ENCODE data around the gene C17orf75. TPM values are rescaled to one million over a fixed set of nuclear protein-coding genes. Genes with fewer than 3 reads are reported as not detected.

Gene C17orf75
- total RNA-seq, 2 donors from 2014 or later = 6.2 to 7.6 TPM

- no peaks in the 10 kb centered on the region for H3K4me1 ChIP-seq (ENCODE audit: control insufficient read depth in 1 of 2, low read depth in 2 of 2)
- no peak overlapping the region for H3K4me3 ChIP-seq
- H3K9me3 ChIP-seq = no peaks in the 10 kb centered on the region
- ATAC-seq (ENCODE audit: insufficient number of reproducible peaks, low FRiP score, low read depth) (no peak), DNase-seq (ENCODE audit: low spot score) (no peak)
- TF ChIP-seq CTCF (IDR thresholded peaks at IDR 0.05) = no peak
- peaks cover 9% of the 10 kb centered on the region for H3K36me3 ChIP-seq
- H3K27me3 ChIP-seq (replicated peaks; ENCODE audit: insufficient read depth) = no peaks in the 10 kb centered on the region
- no peak overlapping the region for H3K27ac ChIP-seq
Observed at GRCh38 chr17:32385121-32385520, 43.1 kb upstream of the C17orf75 start.

GRCh38 chr17:32383926-32384434, 42.0 kb upstream of the C17orf75 start:
- Histone ChIP-seq H3K9me3 (no peaks in the 10 kb centered on the region), H3K4me3 (no peak overlapping the region), H3K4me1 (ENCODE audit: control insufficient read depth in 1 of 2, low read depth in 2 of 2) (no peaks in the 10 kb centered on the region), H3K27ac (no peak overlapping the region), H3K27me3 (replicated peaks; ENCODE audit: insufficient read depth) (no peaks in the 10 kb centered on the region), H3K36me3 (peaks cover 16% of the 10 kb centered on the region)
- DNase-seq (ENCODE audit: low spot score) (no peak), ATAC-seq (ENCODE audit: insufficient number of reproducible peaks, low FRiP score, low read depth) (no peak)
- TF ChIP-seq CTCF (IDR thresholded peaks at IDR 0.05) = no peak

- no peaks in the 10 kb centered on the region for H3K27me3 ChIP-seq (replicated peaks; ENCODE audit: insufficient read depth)
- no peak for DNase-seq (ENCODE audit: low spot score)
- TF ChIP-seq CTCF (IDR thresholded peaks at IDR 0.05) = no peak
- H3K36me3 ChIP-seq = peaks cover 13% of the 10 kb centered on the region
- no peak overlapping the region for H3K27ac ChIP-seq
- no peaks in the 10 kb centered on the region for H3K4me1 ChIP-seq (ENCODE audit: control insufficient read depth in 1 of 2, low read depth in 2 of 2)
- H3K9me3 ChIP-seq = no peaks in the 10 kb centered on the region
- no peak overlapping the region for H3K4me3 ChIP-seq
- no peak for ATAC-seq (ENCODE audit: insufficient number of reproducible peaks, low FRiP score, low read depth)
Observed at GRCh38 chr17:32382526-32383223, 40.7 kb upstream of the C17orf75 start.

GRCh38 chr17:32370426-32370825, 28.5 kb upstream of the C17orf75 start:
- Histone ChIP-seq H3K36me3 (peaks cover 59% of the 10 kb centered on the region), H3K4me1 (ENCODE audit: control insufficient read depth in 1 of 2, low read depth in 2 of 2) (no peaks in the 10 kb centered on the region), H3K9me3 (no peaks in the 10 kb centered on the region), H3K27me3 (replicated peaks; ENCODE audit: insufficient read depth) (no peaks in the 10 kb centered on the region), H3K27ac (no peak overlapping the region), H3K4me3 (no peak overlapping the region)
- no peak for TF ChIP-seq CTCF (IDR thresholded peaks at IDR 0.05)
- DNase-seq (ENCODE audit: low spot score) (no peak), ATAC-seq (ENCODE audit: insufficient number of reproducible peaks, low FRiP score, low read depth) (no peak)

- H3K36me3 ChIP-seq = peaks cover 61% of the 10 kb centered on the region
- ATAC-seq (ENCODE audit: insufficient number of reproducible peaks, low FRiP score, low read depth) (no peak), DNase-seq (ENCODE audit: low spot score) (no peak)
- no peaks in the 10 kb centered on the region for H3K9me3 ChIP-seq
- H3K4me3 ChIP-seq = no peak overlapping the region
- no peaks in the 10 kb centered on the region for H3K27me3 ChIP-seq (replicated peaks; ENCODE audit: insufficient read depth)
- H3K27ac ChIP-seq = no peak overlapping the region
- peaks cover 3 to 12% of the 10 kb centered on the region in 2 donors for H3K4me1 ChIP-seq (ENCODE audit: control insufficient read depth in 1 of 2, low read depth in 2 of 2)
- no peak for TF ChIP-seq CTCF (IDR thresholded peaks at IDR 0.05)
Observed at GRCh38 chr17:32361270-32361669, 19.3 kb upstream of the C17orf75 start.
